NCI-H2196 (cell line): Measurements from ENCODE around the gene TBXA2R.
A peak's percentile ranks its signal among the peaks of the same experiment; 100 is the strongest.

Experiments
- DNase-seq: peaks from one replicate; lab custom pipeline; 2025; ENCODE audit not compliant: unreplicated experiment; lab: John Stamatoyannopoulos, UW

Gene TBXA2R

GRCh38 chr19:3620817-3621547, 14.3 kb upstream of the TBXA2R start:
- no peak for DNase-seq

DNA sequence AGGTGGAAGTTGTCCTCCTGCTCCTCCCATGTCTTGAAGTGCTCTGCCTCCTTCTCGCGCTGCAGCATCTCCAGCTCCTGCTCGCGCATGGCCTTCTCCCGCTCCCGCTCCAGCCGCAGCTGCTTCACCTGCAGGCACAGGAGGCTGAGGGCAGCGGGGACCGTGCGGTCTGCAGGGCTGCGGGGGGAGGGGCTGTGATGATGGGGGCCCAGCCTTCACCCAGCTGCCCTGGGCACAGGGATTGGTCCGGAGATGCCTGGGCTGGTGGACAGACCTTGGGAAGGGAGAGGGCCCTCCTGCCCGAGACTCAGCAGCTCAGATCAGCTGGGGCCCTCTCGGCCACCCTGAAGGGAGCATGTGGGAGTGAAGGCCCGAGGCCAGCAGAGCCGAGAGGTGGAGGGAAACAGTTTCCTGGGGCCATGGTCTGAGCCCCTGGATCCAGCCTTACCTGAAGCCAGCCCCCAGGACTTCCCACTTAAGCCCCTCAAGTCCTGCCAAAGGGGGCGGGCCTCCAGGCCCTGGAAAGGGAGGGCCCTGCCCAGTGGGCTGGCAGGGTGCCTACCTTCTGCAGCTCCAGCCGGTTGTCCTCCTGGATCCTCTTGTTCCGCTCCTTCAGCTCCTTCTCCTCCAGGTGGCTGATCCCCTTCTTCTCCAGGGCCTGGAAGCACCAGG, 13.6 kb upstream of the TBXA2R start:
- DNase-seq, result no peak

- no peak for DNase-seq
Measured at GRCh38 chr19:3619631-3620012, 12.9 kb upstream of the TBXA2R start.

DNA sequence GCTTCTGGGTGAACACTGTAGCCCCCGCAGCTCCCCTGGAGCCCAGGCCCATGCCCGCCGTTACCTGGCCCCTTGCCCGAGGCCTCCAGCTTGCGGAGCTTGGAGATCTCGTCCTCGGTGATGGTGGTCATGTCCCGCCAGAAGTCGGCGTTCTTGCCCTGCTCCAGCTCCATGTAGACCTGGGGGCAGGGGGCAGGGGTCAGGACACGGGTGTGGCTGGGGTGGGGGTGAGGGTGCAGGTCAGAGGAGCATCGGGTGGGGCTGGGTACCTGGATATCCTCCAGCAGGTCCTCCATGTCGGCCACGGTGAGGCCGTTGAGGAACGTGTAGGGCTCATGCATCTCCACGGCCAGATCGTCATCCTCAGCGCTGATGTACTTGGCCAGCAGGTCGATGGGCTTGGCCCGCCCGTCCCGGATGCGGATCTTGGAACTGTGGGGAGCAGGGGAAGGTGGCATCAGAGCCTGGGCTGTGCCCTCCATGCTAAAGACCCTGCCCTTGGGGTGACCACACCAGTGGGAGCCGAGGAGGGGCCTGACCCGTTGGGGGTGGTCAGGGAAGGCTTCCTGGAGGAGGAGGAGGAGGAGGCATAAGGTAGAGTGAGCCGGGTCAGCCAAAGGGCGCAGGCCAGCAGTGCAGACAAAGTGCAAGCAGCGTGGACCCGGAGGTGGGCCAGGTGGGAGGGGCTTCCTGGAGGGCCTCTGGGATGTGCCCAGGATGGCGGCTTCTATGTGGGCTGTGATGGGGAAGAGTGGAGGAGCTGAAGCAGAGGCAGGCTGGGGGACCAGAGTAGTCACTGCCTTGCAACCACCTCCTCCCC, 12.3 kb upstream of the TBXA2R start:
- no peak for DNase-seq

DNA sequence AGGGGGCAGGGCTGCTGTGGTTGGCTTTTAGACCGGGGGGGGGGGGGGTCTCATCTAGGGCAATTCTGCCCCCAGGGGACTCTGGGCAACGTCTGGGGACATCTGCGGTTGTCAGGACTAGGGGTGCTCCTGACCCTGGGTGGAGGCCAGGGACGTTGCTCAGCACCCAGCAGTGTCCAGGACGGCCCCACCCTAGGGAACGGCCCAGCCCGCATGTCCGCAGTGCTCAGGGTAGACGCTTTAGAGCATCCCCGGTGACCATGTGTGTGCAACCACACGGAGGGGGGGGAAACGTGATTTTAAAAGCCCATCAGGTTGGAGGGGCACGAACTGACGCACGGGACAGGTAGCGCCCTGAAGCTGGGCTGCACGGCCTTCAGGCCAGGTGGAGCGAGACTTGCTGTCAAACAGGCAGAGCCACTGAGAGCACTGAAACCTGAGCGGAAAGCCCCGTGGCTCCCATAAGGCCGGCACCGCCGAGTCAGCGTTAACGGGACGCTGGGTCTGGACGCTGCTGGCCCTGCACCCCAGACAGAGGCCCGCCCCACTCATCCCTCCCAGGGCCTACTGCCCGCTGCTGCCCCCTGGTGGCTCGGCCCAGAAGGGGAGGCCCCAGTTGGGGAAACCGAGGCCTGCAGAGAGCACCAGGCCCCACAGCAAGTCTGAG, 11.6 kb upstream of the TBXA2R start:
- peak; percentile 35 for DNase-seq

- DNase-seq, result no peak
Measured at GRCh38 chr19:3617463-3617862, 10.8 kb upstream of the TBXA2R start.

DNA sequence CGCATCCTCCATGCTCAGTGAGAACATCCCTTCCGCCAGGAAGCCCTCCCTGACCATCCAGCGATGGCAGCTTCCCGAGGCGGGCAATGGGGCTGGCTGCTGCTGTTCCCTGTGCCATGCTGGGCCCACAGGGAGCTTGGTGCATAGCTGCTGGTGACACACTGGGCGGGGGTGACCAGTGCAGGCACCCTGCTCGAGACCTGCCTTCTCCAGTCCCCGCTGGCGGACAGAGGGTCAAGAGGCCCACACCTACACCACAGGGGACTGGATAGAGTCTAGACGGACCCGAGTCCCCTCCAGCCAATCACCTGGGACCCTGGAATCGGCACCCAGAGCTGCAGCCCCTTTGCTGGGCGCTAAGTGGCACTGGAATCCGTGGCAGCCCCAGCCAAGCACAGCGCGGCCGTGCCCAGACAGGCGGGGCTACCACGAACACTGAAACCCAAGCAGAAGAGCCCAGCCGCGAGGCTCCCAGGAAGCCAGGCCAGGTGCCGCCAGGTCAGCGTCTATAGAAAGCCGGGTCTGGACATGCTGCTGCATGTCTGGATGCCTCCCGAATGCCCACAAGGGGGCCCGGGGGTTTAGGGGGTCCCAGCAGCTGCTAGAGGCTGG, 9.0 kb upstream of the TBXA2R start:
- no peak for DNase-seq

GRCh38 chr19:3614858-3615505, 8.3 kb upstream of the TBXA2R start:
- DNase-seq, result no peak

- DNase-seq, result no peak
Measured at GRCh38 chr19:3613818-3614661, 7.4 kb upstream of the TBXA2R start.

DNA sequence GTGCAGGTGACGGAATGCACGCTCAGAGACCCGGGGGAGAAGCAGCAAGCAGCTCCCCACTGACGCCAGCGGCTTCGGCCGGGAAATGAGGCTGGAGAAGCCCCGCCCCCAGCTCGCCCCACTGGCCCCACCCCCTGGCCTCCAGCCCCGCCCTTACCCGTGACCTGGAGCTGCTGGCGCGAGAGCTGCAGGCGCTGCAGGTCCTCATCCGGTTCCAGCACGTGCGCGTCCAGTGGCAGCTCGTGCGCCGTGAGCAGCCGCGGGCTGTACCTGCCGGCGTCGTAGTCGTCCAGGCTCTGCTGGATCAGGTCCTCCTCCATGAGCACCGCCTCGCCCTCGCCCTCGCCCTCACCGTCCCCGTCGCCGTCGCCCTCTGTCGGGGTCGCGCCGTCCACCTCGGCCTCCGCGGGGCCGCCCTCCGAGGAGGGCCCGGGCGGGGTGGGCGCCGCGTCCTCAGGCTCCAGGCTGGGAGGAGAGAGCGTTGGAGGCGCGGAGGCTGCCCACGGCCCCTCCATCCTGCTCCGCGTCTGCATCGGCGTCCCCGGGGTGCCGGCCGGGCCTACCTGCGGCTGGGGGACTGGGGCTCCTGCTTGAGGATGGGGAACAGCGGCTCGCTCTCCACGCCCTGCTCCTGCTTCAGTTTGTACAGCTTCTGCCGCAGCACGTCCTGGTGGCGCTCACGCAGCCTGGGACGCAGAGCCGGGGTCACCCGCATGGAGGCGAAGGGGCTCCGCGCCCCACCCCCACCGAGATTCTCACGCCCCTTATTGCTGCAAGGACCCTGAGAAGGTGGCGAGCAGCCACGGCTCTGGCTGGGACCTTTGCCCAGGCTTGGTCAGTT, 6.4 kb upstream of the TBXA2R start:
- no peak for DNase-seq

DNA sequence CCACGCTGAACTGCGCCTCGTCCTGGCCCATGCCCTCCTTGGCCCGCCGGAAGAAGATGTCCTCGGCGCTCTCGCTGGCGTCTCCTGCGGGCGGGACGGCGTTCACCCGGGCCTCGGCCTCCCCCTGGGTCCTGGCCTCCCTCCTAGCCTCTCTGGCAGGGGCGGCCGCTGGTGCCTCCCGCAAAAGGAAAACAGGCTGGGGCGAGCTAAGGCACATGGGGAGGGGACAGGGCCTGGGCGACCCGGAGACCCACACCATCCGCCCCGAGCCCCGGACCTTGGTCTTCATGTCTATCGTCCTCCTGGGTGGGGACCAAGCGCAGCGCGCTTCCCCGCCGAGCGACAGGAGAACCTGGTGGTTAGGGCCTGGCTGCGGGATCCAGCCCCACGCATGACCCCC, 5.7 kb upstream of the TBXA2R start:
- DNase-seq, result no peak

DNA sequence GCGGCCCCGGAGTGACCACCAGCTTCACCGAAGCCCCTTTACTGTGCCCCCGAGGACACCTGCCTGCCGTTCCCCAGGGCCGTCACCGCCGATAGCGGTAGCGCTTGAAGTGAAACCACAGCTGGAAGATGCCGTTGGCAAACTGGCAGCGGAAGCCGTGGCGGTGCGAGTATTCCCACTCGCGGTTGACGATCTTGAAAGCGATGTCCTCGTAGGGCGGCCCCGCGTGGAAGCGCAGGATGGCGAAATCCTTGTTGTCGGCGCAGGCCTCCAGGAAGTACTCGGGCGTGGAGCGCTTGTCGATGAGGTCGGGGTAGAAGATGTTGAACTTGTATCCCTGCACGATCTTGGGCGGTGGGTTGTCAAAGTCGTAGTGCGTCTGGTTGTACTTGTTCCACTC, 5.2 kb upstream of the TBXA2R start:
- DNase-seq, result no peak

GRCh38 chr19:3610745-3611717, 4.4 kb upstream of the TBXA2R start:
- no peak for DNase-seq

DNA sequence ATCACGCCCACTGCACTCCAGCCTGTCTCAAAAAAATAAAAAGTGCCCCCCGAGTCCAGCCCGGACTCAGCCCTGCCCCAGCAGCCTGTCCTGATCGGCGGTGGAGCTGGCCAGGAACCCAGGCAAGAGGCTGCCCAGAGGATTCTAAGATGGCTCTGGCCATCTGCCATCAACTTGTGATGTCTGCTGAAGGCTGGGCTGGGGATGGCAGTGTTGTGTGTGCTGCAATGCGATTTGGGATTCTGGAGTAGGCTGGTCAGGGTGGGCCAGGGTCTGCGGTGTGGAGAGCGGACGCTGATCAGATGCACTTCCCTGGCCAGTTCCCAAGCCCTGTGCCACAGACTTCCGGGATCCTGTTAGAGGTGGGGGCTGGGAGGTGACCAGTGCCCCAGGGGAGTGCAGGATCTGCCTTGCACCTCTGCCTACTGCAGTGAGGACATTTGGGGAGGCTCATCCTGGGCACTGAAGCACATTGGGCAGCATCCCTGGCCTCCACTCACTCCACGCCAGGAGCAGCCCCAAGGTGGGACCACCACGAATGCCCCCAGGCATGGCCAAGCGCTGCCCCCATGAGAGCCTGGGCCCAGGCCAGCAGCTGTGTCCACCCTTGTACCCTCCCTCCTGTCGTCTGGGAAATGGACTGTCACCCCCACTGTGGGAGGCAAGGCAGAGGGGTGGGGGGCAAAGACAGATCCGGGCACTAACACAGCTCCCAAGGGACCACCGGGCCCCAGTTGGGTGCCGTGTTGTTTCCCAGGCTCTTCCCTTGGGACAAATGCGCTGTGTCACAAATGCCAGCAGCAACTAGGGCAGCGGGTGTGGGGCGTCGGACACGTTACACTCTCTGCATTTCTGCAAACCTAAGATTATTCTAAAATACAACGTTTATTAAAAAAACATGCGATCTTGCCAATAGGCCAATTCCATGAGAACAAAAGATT, 3.4 kb upstream of the TBXA2R start:
- no peak for DNase-seq

GRCh38 chr19:3608750-3609322, 2.2 kb upstream of the TBXA2R start:
- DNase-seq, result no peak

- no peak for DNase-seq
Measured at GRCh38 chr19:3608079-3608641, 1.5 kb upstream of the TBXA2R start.
